HEK293T (cell line): ENCODE results near the gene ESPNL.

Experiments used
- CTBP1 ChIP-seq: fragments of 450-650 bp; IDR thresholded peaks from 2 replicates; pipeline ENCODE4 v1.6.1; 2016; ENCODE audit warnings: borderline replicate concordance
- FOXK2 ChIP-seq: fragments of 450-650 bp; IDR thresholded peaks from 2 replicates; pipeline ENCODE4 v1.6.1; 2016; ENCODE audit warnings: mild to moderate bottlenecking
- FOXM1 ChIP-seq: fragments of 450-650 bp; IDR thresholded peaks from 2 replicates; pipeline ENCODE4 v1.6.1; 2017; ENCODE audit warnings: mild to moderate bottlenecking, borderline replicate concordance
- NFRKB ChIP-seq: fragments of 450-650 bp; IDR thresholded peaks from 2 replicates; pipeline ENCODE4 v1.6.1; 2016; ENCODE audit warnings: mild to moderate bottlenecking, moderate library complexity
- SP1 ChIP-seq: fragments of 450-650 bp; IDR thresholded peaks from 2 replicates; pipeline ENCODE4 v1.6.1; 2017
- TF ChIP-seq, protein P1 (sequence below): fragments of 450-650 bp; IDR thresholded peaks from 2 replicates; pipeline ENCODE4 v1.6.1; 2016

DNA sequence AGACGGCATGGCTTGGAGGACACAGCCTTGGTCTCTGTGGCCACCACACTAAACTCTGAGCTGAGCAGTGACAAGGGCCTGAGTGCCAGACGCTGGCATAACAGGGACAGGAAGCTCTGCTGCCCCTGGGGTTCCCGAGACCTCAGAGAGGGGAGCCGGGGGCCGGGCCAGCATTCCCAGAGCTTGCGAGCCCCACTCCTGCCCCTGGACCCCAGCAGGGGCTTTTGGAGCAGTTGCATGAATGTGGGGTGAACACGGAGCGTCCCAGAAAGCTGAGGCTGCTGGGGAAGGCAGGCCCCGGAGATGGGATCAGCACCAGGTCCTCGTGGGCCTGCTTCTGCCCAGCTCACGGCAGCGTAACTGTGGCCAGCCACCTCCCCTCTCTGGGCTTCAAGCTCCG, 51.1 kb downstream of the ESPNL start:
- TF ChIP-seq NFRKB (no peak), FOXM1 (no peak), CTBP1 (no peak), FOXK2 (no peak), SP1 (no peak)
- TF ChIP-seq, protein P1, sequence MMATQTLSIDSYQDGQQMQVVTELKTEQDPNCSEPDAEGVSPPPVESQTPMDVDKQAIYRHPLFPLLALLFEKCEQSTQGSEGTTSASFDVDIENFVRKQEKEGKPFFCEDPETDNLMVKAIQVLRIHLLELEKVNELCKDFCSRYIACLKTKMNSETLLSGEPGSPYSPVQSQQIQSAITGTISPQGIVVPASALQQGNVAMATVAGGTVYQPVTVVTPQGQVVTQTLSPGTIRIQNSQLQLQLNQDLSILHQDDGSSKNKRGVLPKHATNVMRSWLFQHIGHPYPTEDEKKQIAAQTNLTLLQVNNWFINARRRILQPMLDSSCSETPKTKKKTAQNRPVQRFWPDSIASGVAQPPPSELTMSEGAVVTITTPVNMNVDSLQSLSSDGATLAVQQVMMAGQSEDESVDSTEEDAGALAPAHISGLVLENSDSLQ: no peak
